ENCODE data around the gene KIAA0825.

Gene KIAA0825

DNA sequence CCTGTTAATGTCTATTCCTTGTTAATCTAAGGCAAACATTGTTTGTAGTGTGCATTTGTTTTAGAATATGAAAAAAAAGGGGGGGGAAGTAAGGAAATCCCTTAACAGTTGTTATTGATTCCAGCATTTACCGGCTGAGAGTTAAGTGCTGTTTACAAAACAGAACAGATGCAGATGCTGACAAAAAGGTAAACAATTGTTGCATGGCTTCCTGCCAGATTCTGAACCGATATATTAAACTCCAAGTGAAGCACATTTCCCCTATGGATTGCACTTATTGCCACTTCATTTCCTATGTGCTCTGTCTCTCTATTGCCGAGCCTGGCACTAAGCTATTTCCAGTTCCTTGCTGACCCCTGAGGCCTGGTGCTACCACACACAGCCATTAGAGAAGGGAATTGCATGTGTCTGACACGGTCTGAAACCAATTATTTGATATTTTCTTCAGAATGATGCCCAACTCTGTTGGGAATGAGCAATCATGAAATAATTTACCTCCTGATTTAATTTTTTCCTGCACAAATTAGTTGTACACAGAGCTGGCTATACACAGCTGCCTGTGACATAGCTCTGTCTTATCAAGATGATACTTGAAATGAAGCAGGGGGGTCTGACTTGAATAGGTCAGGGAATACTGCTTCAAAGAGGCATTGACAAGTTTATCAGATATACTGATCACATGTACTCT is 109.8 kb downstream of the KIAA0825 start:
- Mint-ChIP-seq H3K27ac (no peak overlapping the region), H3K36me3 (no peaks in the 10 kb centered on the region), H3K9me3 (no peaks in the 10 kb centered on the region), H3K4me3 (no peak overlapping the region), H3K4me1 (no peaks in the 10 kb centered on the region), H3K27me3 (no peaks in the 10 kb centered on the region)
- CTCF ChIA-PET = no interaction called here
- no peak for DNase-seq

DNA sequence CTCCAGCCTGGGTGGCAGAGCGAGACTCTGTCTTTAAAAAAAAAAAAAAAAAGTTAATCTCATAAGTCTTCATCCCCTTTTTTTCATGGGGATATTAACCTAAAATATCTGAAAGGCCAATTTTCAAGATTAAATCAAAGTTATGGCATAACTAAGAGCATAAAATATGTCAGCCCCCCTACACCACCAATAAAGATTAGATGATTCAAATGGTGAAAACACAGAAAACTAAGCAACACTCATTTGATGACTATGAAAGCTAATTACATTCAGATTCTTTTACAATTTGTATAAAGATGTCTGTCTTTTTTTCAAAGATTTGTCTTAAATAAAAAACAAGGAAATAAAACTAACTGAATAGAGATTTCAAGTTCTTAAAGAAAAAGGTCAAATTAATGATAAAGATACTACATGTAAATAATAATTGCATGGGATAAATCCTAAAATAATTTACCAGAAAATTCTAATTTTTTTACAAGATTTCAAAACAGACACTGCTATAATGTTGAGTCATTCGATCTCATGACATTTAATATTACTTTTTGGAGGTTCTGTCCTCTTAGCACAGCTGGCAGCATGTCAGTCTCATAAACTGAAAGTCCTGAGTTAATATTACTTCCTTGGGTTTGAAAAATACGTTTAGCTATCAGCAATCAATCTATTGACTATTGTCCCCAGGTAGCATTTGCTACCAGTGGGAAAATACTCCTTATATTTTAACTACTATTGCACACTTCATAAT is 112.9 kb downstream of the KIAA0825 start:
- Mint-ChIP-seq H3K9me3 (no peaks in the 10 kb centered on the region), H3K27me3 (no peaks in the 10 kb centered on the region), H3K27ac (no peak overlapping the region), H3K4me3 (no peak overlapping the region), H3K36me3 (no peaks in the 10 kb centered on the region), H3K4me1 (no peaks in the 10 kb centered on the region)
- CTCF ChIA-PET = no interaction called here
- no peak for DNase-seq

DNA sequence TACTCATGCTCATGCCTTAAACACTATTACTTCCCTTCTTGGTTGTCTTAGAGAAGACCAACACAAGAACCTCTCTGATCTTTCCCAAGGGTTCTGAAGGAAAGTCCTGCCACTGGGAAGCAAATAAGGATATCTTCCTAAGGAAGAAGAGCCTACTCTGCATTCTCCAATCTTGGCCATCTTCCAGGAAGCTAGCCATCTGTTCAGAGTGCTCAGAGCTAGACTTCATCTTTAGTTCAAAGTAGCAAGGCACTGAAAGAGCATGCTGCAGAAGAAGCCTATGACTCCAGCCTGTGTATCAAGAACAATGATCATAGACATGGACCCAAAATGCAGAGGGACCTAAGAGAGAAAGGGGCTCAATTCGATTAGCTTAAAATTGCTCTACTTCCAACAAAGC is 114.7 kb downstream of the KIAA0825 start:
- H3K4me3 Mint-ChIP-seq = no peak overlapping the region
- H3K27me3 Mint-ChIP-seq = no peaks in the 10 kb centered on the region
- H3K4me1 Mint-ChIP-seq = no peaks in the 10 kb centered on the region
- DNase-seq = no peak
- no peaks in the 10 kb centered on the region for H3K36me3 Mint-ChIP-seq
- H3K9me3 Mint-ChIP-seq = no peaks in the 10 kb centered on the region
- CTCF ChIA-PET = no interaction called here
- no peak overlapping the region for H3K27ac Mint-ChIP-seq

DNA sequence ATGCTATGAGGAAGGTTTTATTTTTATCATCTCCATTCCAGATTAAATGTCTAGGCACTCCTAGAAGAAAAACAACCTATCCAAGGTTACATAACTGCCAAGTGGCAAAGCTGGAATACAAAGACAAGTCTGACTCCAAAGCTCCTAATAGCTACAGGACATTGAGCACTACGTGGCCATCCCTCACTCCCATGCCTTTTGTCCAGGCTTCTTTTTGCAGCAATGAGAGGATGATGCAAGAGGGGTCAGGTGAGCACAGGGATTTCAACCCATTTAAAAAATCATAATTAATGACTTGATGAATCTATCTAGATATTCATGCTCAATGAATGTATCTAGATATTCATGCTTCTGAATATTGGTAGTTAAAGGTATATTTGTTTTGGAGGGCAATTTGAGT is 117.0 kb downstream of the KIAA0825 start:
- Mint-ChIP-seq H3K4me1 (no peaks in the 10 kb centered on the region), H3K36me3 (no peaks in the 10 kb centered on the region), H3K27ac (no peak overlapping the region), H3K27me3 (no peaks in the 10 kb centered on the region), H3K9me3 (no peaks in the 10 kb centered on the region), H3K4me3 (no peak overlapping the region)
- CTCF ChIA-PET = interaction anchor here (0.9 kb wide), 1 partner anchor 104 kb away, joined by 3 read pairs; no protein-coding TSS in a partner anchor
- no peak for DNase-seq

GRCh38 chr5:94499806-94500205 is 118.6 kb downstream of the KIAA0825 start:
- no peaks in the 10 kb centered on the region for H3K4me1 Mint-ChIP-seq
- DNase-seq = no peak
- CTCF ChIA-PET = no interaction called here

GRCh38 chr5:94498199-94498598 is 120.2 kb downstream of the KIAA0825 start:
- no peak overlapping the region for H3K4me3 Mint-ChIP-seq

More at GRCh38 chr5:94499806-94500205, 118.6 kb downstream of the KIAA0825 start:
- Mint-ChIP-seq H3K9me3 (no peaks in the 10 kb centered on the region), H3K36me3 (no peaks in the 10 kb centered on the region), H3K27ac (no peak overlapping the region), H3K27me3 (no peaks in the 10 kb centered on the region), H3K4me3 (no peak overlapping the region)

GRCh38 chr5:94485067-94485466 is 133.3 kb downstream of the KIAA0825 start:
- no peak for DNase-seq
- Mint-ChIP-seq H3K36me3 (no peaks in the 10 kb centered on the region), H3K4me1 (no peaks in the 10 kb centered on the region)

More at GRCh38 chr5:94498199-94498598, 120.2 kb downstream of the KIAA0825 start:
- Mint-ChIP-seq H3K36me3 (no peaks in the 10 kb centered on the region), H3K27ac (no peak overlapping the region), H3K9me3 (no peaks in the 10 kb centered on the region), H3K4me1 (no peaks in the 10 kb centered on the region), H3K27me3 (no peaks in the 10 kb centered on the region)
- CTCF ChIA-PET = interaction anchor here (0.6 kb wide), 1 partner anchor 1531 kb away, joined by 3 read pairs; no protein-coding TSS in a partner anchor
- DNase-seq = no peak

GRCh38 chr5:94481059-94481458 is 137.3 kb downstream of the KIAA0825 start:
- CTCF ChIA-PET = no interaction called here
- no peaks in the 10 kb centered on the region for H3K9me3 Mint-ChIP-seq
- no peaks in the 10 kb centered on the region for H3K36me3 Mint-ChIP-seq
- H3K27me3 Mint-ChIP-seq = no peaks in the 10 kb centered on the region
- no peak overlapping the region for H3K4me3 Mint-ChIP-seq
- no peaks in the 10 kb centered on the region for H3K4me1 Mint-ChIP-seq
- no peak for DNase-seq
- H3K27ac Mint-ChIP-seq = no peak overlapping the region

More at GRCh38 chr5:94485067-94485466, 133.3 kb downstream of the KIAA0825 start:
- CTCF ChIA-PET = no interaction called here
- Mint-ChIP-seq H3K4me3 (no peak overlapping the region), H3K27ac (no peak overlapping the region), H3K9me3 (no peaks in the 10 kb centered on the region), H3K27me3 (no peaks in the 10 kb centered on the region)

GRCh38 chr5:94480486-94480885 is 137.9 kb downstream of the KIAA0825 start:
- no peaks in the 10 kb centered on the region for H3K36me3 Mint-ChIP-seq
- DNase-seq = no peak
- H3K27me3 Mint-ChIP-seq = no peaks in the 10 kb centered on the region
- CTCF ChIA-PET = no interaction called here
- no peak overlapping the region for H3K27ac Mint-ChIP-seq
- H3K4me3 Mint-ChIP-seq = no peak overlapping the region
- no peaks in the 10 kb centered on the region for H3K4me1 Mint-ChIP-seq
- no peaks in the 10 kb centered on the region for H3K9me3 Mint-ChIP-seq

GRCh38 chr5:94473936-94474335 is 144.5 kb downstream of the KIAA0825 start:
- DNase-seq = no peak
- CTCF ChIA-PET = no interaction called here
- Mint-ChIP-seq H3K27me3 (no peaks in the 10 kb centered on the region), H3K4me3 (no peak overlapping the region), H3K27ac (no peak overlapping the region), H3K4me1 (no peaks in the 10 kb centered on the region), H3K36me3 (no peaks in the 10 kb centered on the region), H3K9me3 (no peaks in the 10 kb centered on the region)

- CTCF ChIA-PET = no interaction called here
- DNase-seq = no peak
- Mint-ChIP-seq H3K27ac (no peak overlapping the region), H3K4me1 (no peaks in the 10 kb centered on the region), H3K27me3 (no peaks in the 10 kb centered on the region), H3K9me3 (no peaks in the 10 kb centered on the region), H3K36me3 (no peaks in the 10 kb centered on the region), H3K4me3 (no peak overlapping the region)
Observed at GRCh38 chr5:94471521-94471920, 146.9 kb downstream of the KIAA0825 start.

GRCh38 chr5:94470802-94471201 is 147.6 kb downstream of the KIAA0825 start:
- no peak for DNase-seq
- CTCF ChIA-PET = no interaction called here
- H3K4me1 Mint-ChIP-seq = no peaks in the 10 kb centered on the region
- H3K4me3 Mint-ChIP-seq = no peak overlapping the region
- no peak overlapping the region for H3K27ac Mint-ChIP-seq
- H3K27me3 Mint-ChIP-seq = no peaks in the 10 kb centered on the region
- H3K36me3 Mint-ChIP-seq = no peaks in the 10 kb centered on the region
- H3K9me3 Mint-ChIP-seq = no peaks in the 10 kb centered on the region

- DNase-seq = no peak
Observed at GRCh38 chr5:94469894-94470329, 148.5 kb downstream of the KIAA0825 start.

GRCh38 chr5:94467954-94468930 is 150.2 kb downstream of the KIAA0825 start:
- no peaks in the 10 kb centered on the region for H3K9me3 Mint-ChIP-seq
- no peaks in the 10 kb centered on the region for H3K4me1 Mint-ChIP-seq
- H3K36me3 Mint-ChIP-seq = no peaks in the 10 kb centered on the region
- no peak for DNase-seq
- CTCF ChIA-PET = interaction anchor here (1.2 kb wide), 1 partner anchor 25 kb away, joined by 5 read pairs; no protein-coding TSS in a partner anchor
- H3K4me3 Mint-ChIP-seq = no peak overlapping the region
- no peaks in the 10 kb centered on the region for H3K27me3 Mint-ChIP-seq
- H3K27ac Mint-ChIP-seq = no peak overlapping the region

More at GRCh38 chr5:94469894-94470329, 148.5 kb downstream of the KIAA0825 start:
- Mint-ChIP-seq H3K4me3 (no peak overlapping the region), H3K4me1 (no peaks in the 10 kb centered on the region), H3K36me3 (no peaks in the 10 kb centered on the region), H3K27ac (no peak overlapping the region), H3K27me3 (no peaks in the 10 kb centered on the region), H3K9me3 (no peaks in the 10 kb centered on the region)
- CTCF ChIA-PET = no interaction called here

Measured in activated naive CD4-positive, alpha-beta T cell treated with anti-CD3 and anti-CD28 coated beads, Interleukin-2, amount 10 ng/mL, durations not matched to agents 7 days and 5 days (primary cell).